ENCODE data around the gene PCNT.

DNA sequence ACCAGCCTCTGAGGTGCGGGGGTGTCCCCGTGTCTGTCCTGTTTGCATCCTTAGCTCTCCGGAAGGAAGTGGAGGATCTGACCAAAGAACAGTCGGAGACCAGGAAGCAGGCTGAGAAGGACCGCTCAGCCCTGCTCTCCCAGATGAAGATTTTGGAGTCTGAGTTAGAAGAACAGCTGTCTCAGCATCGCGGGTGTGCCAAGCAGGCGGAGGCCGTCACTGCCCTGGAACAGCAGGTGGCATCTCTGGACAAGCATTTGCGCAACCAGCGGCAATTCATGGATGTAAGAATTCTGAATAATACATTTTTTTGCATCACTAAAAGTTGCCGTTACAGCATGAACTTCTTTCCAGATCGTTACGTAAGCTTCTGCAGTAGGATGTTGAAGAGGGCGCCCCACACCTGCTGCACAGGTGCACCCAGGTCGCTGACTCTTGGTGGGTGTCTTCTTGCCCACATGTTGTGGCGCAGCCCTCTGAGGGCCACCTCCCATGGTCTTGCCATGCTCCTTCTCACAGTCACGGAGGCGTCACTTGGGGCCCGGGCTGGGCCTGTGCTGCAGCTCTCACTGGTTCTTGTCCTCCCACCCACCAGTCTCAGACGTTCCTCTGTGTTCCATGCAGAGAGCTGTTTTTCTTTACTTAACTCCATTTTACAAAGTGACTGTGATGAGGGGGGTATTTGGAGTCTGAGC, 73.4 kb downstream of the PCNT start:
- TF ChIP-seq CTCF (IDR thresholded peaks at IDR 0.05) (no peak), ZFX (IDR thresholded peaks at IDR 0.05; ENCODE audit: borderline replicate concordance) (no peak)

Measured in 22Rv1 (cell line).